ENCODE measurements around the gene A3GALT2. TPM values are rescaled to one million over a fixed set of nuclear protein-coding genes. Genes with fewer than 3 reads are reported as not detected.
A peak's percentile ranks its signal among the peaks of the same experiment; 100 is the strongest.
"Not testable (repeated sequence)": the region's sequence is repeated elsewhere in the genome, so short reads cannot be mapped to it uniquely, and the experiment has no call there.

A3GALT2 gene
- polyA plus RNA-seq, 3 donors: not detected

DNA sequence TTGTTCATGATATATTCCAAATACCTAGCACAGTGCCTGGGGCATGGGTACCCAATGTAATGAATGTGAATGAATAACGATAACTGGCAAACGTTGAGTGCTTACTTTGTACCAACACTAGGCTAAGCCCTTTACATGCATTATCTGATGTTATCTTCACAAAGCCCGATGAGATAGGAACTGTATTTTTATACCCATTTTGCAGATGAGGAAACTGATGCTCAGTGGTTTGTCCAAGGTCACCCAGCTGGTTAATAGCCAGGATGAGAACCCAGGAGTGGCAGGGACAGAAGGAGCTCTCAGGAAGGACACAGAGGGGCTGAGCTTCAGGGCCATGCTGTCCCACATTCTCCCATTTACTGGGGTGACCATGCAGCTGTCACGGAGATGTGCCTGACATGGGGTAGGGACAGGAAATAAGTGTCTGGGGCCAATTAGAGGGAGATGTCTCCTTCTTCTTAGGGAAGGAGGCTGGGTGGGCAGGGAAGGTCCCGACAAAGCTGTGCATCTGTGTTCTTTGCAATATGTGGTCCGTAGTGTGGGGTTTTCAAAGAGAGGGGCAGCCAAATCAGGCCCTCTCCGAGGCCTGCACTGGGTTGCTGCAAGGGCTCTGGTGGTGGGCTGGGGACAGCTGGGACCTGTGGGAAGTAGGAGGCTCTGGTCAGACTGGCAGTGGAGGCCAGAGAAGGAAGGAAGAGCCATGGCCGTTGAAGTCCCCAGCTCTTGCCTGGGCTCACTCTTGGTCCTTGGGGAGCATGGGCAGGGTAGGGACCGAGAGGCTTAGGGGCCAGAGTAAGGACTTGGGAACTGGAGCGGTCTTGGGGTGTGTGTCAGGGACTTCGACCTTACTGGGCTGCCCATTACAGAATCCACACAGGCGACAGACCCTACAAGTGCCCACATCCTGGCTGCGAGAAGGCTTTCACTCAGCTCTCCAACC lies 26.6 kb downstream of the A3GALT2 start:
- 79% methylated on average over 4 of the region's 13 CpGs for WGBS (ENCODE audit: insufficient coverage)
- intact Hi-C loops (cut with micrococcal nuclease): loop anchor here (1.0 to 5.0 kb wide), 4 partner anchors 72 to 178 kb away; partner anchors contain the start of gene ZSCAN20 (in 1 of the 2)
- no peak overlapping the region for H3K4me3 Mint-ChIP-seq
- no peaks in the 10 kb centered on the region for H3K27me3 Mint-ChIP-seq (ENCODE audit: low read depth in 3 of 3)
- no peak overlapping the region for H3K4me2 ChIP-seq (replicated peaks; ENCODE audit: extremely low read depth, low read length, poor library complexity, severe bottlenecking)
- no peaks in the 10 kb centered on the region for H3K79me2 ChIP-seq (ENCODE audit: insufficient read depth, low read length)
- H3K4me1 Mint-ChIP-seq: peaks cover 1% of the 10 kb centered on the region
- H3K36me3 Mint-ChIP-seq: peaks cover 69 to 74% of the 10 kb centered on the region in 2 donors
- DNase-seq: no peak
- H3K4me1 ChIP-seq (ENCODE audit: control insufficient read depth in 1 of 2, insufficient read depth in 2 of 2, low read length in 2 of 2): peaks cover 3 to 6% of the 10 kb centered on the region in 2 donors
- H4K20me1 ChIP-seq (ENCODE audit: insufficient read depth, low read length): peaks cover 54% of the 10 kb centered on the region
- H3K27ac Mint-ChIP-seq: peak overlapping the region in 3 of 7 donors; percentile 33 to 73 (median 53)
- H3K9me3 Mint-ChIP-seq: peaks cover 0 to 3% (median 2%) of the 10 kb centered on the region in 7 donors
- peaks cover 53 to 70% of the 10 kb centered on the region in 2 donors for H3K36me3 ChIP-seq (replicated peaks in 1 of 2; ENCODE audit: control insufficient read depth in 1 of 2, insufficient read depth in 2 of 2, low read length in 2 of 2)
- H3K9ac ChIP-seq (ENCODE audit: insufficient read depth, low read length, poor library complexity, severe bottlenecking): no peak overlapping the region
- no peak overlapping the region for H2AFZ ChIP-seq (ENCODE audit: insufficient read depth, low read depth, low read length, poor library complexity, severe bottlenecking)
- no peak overlapping the region for H3K4me3 ChIP-seq (replicated peaks in 1 of 3; ENCODE audit: low read depth in 2 of 3, low read length in 3 of 3)
- no peaks in the 10 kb centered on the region for H3K9me3 ChIP-seq (replicated peaks in 1 of 2; ENCODE audit: control insufficient read depth in 1 of 2, insufficient read depth in 1 of 2, low read length in 2 of 2)
- no peak for TF ChIP-seq CTCF (IDR thresholded peaks at IDR 0.05)
- H3K27ac ChIP-seq (ENCODE audit: low read depth in 1 of 2, low read length in 2 of 2): no peak overlapping the region
- H3K27me3 ChIP-seq (ENCODE audit: control insufficient read depth in 2 of 2, insufficient read depth in 2 of 2, low read length in 2 of 2): no peaks in the 10 kb centered on the region

- Histone ChIP-seq H2AFZ (ENCODE audit: insufficient read depth, low read depth, low read length, poor library complexity, severe bottlenecking) (no peak overlapping the region), H3K79me2 (ENCODE audit: insufficient read depth, low read length) (no peaks in the 10 kb centered on the region), H3K4me1 (ENCODE audit: control insufficient read depth in 1 of 2, insufficient read depth in 2 of 2, low read length in 2 of 2) (no peaks in the 10 kb centered on the region), H3K27me3 (ENCODE audit: control insufficient read depth in 2 of 2, insufficient read depth in 2 of 2, low read length in 2 of 2) (no peaks in the 10 kb centered on the region), H3K27ac (ENCODE audit: low read depth in 1 of 2, low read length in 2 of 2) (no peak overlapping the region), H3K9ac (ENCODE audit: insufficient read depth, low read length, poor library complexity, severe bottlenecking) (no peak overlapping the region), H3K9me3 (replicated peaks in 1 of 2; ENCODE audit: control insufficient read depth in 1 of 2, insufficient read depth in 1 of 2, low read length in 2 of 2) (no peaks in the 10 kb centered on the region), H3K36me3 (replicated peaks in 1 of 2; ENCODE audit: control insufficient read depth in 1 of 2, insufficient read depth in 2 of 2, low read length in 2 of 2) (peaks cover 50 to 70% of the 10 kb centered on the region in 2 donors), H4K20me1 (ENCODE audit: insufficient read depth, low read length) (peaks cover 48% of the 10 kb centered on the region), H3K4me3 (replicated peaks in 1 of 3; ENCODE audit: low read depth in 2 of 3, low read length in 3 of 3) (no peak overlapping the region), H3K4me2 (replicated peaks; ENCODE audit: extremely low read depth, low read length, poor library complexity, severe bottlenecking) (no peak overlapping the region)
- H3K4me3 Mint-ChIP-seq: no peak overlapping the region
- no peaks in the 10 kb centered on the region for H3K27me3 Mint-ChIP-seq (ENCODE audit: low read depth in 3 of 3)
- TF ChIP-seq CTCF (IDR thresholded peaks at IDR 0.05): no peak
- WGBS (ENCODE audit: insufficient coverage): 95% methylated on average over 13 of the region's 13 CpGs
- H3K36me3 Mint-ChIP-seq: peaks cover 65 to 76% of the 10 kb centered on the region in 2 donors
- no peak for DNase-seq
- H3K4me1 Mint-ChIP-seq: no peaks in the 10 kb centered on the region
- H3K9me3 Mint-ChIP-seq: peaks cover 0 to 7% (median 3%) of the 10 kb centered on the region in 7 donors
- H3K27ac Mint-ChIP-seq: peak overlapping the region in 4 of 7 donors; percentile 6 to 80 (median 60)
- intact Hi-C loops (cut with micrococcal nuclease): no loop called here
These were observed 28.1 kb downstream of the A3GALT2 start for GRCh38 chr1:33292726-33293340.

GRCh38 chr1:33290615-33291014 lies 30.3 kb downstream of the A3GALT2 start:
- H3K4me3 ChIP-seq (replicated peaks in 1 of 3; ENCODE audit: low read depth in 2 of 3, low read length in 3 of 3); intact Hi-C loops (cut with micrococcal nuclease); H3K4me1 Mint-ChIP-seq; H3K9me3 Mint-ChIP-seq; H3K4me3 Mint-ChIP-seq; H3K4me2 ChIP-seq (replicated peaks; ENCODE audit: extremely low read depth, low read length, poor library complexity, severe bottlenecking); H3K27ac Mint-ChIP-seq; H3K27me3 ChIP-seq (ENCODE audit: control insufficient read depth in 2 of 2, insufficient read depth in 2 of 2, low read length in 2 of 2); H3K27ac ChIP-seq (ENCODE audit: low read depth in 1 of 2, low read length in 2 of 2); H3K79me2 ChIP-seq (ENCODE audit: insufficient read depth, low read length); H2AFZ ChIP-seq (ENCODE audit: insufficient read depth, low read depth, low read length, poor library complexity, severe bottlenecking); H3K9ac ChIP-seq (ENCODE audit: insufficient read depth, low read length, poor library complexity, severe bottlenecking); H3K4me1 ChIP-seq (ENCODE audit: control insufficient read depth in 1 of 2, insufficient read depth in 2 of 2, low read length in 2 of 2); DNase-seq; H3K9me3 ChIP-seq (replicated peaks in 1 of 2; ENCODE audit: control insufficient read depth in 1 of 2, insufficient read depth in 1 of 2, low read length in 2 of 2); H3K27me3 Mint-ChIP-seq (ENCODE audit: low read depth in 3 of 3): not testable (repeated sequence)
- WGBS (ENCODE audit: insufficient coverage): no CpG with 5 or more reads among the region's 2 CpGs
- Histone ChIP-seq H3K36me3 (replicated peaks in 1 of 2; ENCODE audit: control insufficient read depth in 1 of 2, insufficient read depth in 2 of 2, low read length in 2 of 2) (peaks cover 40 to 70% of the 10 kb centered on the region in 2 donors), H4K20me1 (ENCODE audit: insufficient read depth, low read length) (peaks cover 43% of the 10 kb centered on the region)
- H3K36me3 Mint-ChIP-seq: peaks cover 64 to 75% of the 10 kb centered on the region in 2 donors

Data from CD14-positive monocyte (primary cell).